Choroid plexus epithelial cell (primary cell): ENCODE results near the gene THAP8.

Experiments used
- DNase-seq: peaks from one replicate; pipeline ENCODE4 v3.0.0-alpha.2; 2010; ENCODE audit warnings: low read depth
- H3K4me3 ChIP-seq: 2 replicates; pipeline ENCODE4 v1.5.1; 2011; ENCODE audit warnings: low read depth, mild to moderate bottlenecking, control low read depth, low read length, moderate library complexity
- CTCF ChIP-seq: conservative IDR thresholded peaks from 2 replicates; pipeline ENCODE4 v1.5.1; 2011; ENCODE audit warnings: low read depth, mild to moderate bottlenecking, control low read depth, inconsistent platforms, low read length, moderate library complexity

THAP8 gene

GRCh38 chr19:36006955-36007354, 47.1 kb downstream of the THAP8 start:
- TF ChIP-seq CTCF, result no peak
- DNase-seq, result no peak
- H3K4me3 ChIP-seq, result no peak overlapping the region

- H3K4me3 ChIP-seq, result no peak overlapping the region
- DNase-seq, result no peak
- no peak for TF ChIP-seq CTCF
Observed at GRCh38 chr19:36003284-36003683, 50.8 kb downstream of the THAP8 start.

- TF ChIP-seq CTCF, result no peak
- DNase-seq, result no peak
- H3K4me3 ChIP-seq, result no peak overlapping the region
Observed at GRCh38 chr19:36001605-36002004, 52.5 kb downstream of the THAP8 start.

- DNase-seq, result no peak
- H3K4me3 ChIP-seq, result no peak overlapping the region
- no peak for TF ChIP-seq CTCF
Observed at GRCh38 chr19:35996777-35997176, 57.3 kb downstream of the THAP8 start.

GRCh38 chr19:35995048-35995993, 58.8 kb downstream of the THAP8 start, which contains the start of gene SDHAF1:
Gene SDHAF1, plus strand, starts transcription at chr19:35995188. Its CDS starts 87 bp downstream, at chr19:35995275.
- DNase-seq, result peak; percentile 95
- peak within 1 kb of the TSS; percentile 77 for H3K4me3 ChIP-seq
- no peak for TF ChIP-seq CTCF

- H3K4me3 ChIP-seq, result peak overlapping the region; percentile 77
- DNase-seq, result no peak
- peak; percentile 31 for TF ChIP-seq CTCF
Observed at GRCh38 chr19:35993923-35994598, 60.0 kb downstream of the THAP8 start.
